K562 (cell line): Measurements from ENCODE around the gene RNF123. TPM values are rescaled to one million over a fixed set of nuclear protein-coding genes. Genes with fewer than 3 reads are reported as not detected.

Source experiments
- ATAC-seq: fragments of 200-7000 bp; cut with Tn5 transposase; 3 replicates; pipeline ENCODE4 v1.9.1; 2020; ENCODE audit warnings: moderate library complexity
- BruUV-seq: library from RNA; stranded (reverse); fragments of 400-500 nt; replicated peaks from 2 replicates; lab custom pipeline; 2021; lab: Mats Ljungman, UMichigan
- CTCF ChIA-PET: fragments of 300-600 bp; formaldehyde crosslinking; extraction: SDS; loops from one replicate; lab custom pipeline; 2021; ENCODE audit warnings: low intra/inter-chr PET ratio; lab: Yijun Ruan, JAX
- POLR2A ChIA-PET: fragments of 300-600, 350-650 bp; sonication (Branson Sonifier 250); formaldehyde crosslinking; extraction: SDS; loops from one replicate; lab custom pipeline; 2021; ENCODE audit warnings: antibody characterized with exemption, inconsistent platforms; lab: Yijun Ruan, JAX
- DNase-seq, 4 experiments: peaks; one replicate each; pipeline versions ENCODE4 v3.0.0 to v3.0.0-alpha.2; 2011 to 2018; ENCODE audit warnings: low spot score in 3 of 4, mixed read lengths in 3 of 4; ENCODE audit errors: extremely low read depth in 1 of 4
- FAIRE-seq: peaks from 2 replicates; lab custom pipeline; 2011; peaks lifted over from hg19 to GRCh38; lab: Jason Lieb, UNC
- H2AFZ ChIP-seq: 2 replicates; pipeline ENCODE4 v1.6.0; 2011; ENCODE audit warnings: low read depth, low read length, control low read depth, inconsistent platforms
- H3K27ac ChIP-seq: fragments of 200-600 bp; 3 replicates; pipeline ENCODE4 v1.8.0; 2011; ENCODE audit warnings: low read depth, mild to moderate bottlenecking, control low read depth, inconsistent platforms, low read length, moderate library complexity, mixed read lengths; ENCODE audit errors: extremely low read depth
- H3K27me3 ChIP-seq, 2 experiments: fragments of 300-600 bp in 1 of 2; 2 replicates in 1 of 2; 3 replicates in 1 of 2; pipeline versions ENCODE4 v1.6.0 to v1.8.0; 2011; ENCODE audit warnings: inconsistent platforms in 2 of 2, low read length in 2 of 2, mild to moderate bottlenecking in 1 of 2, mixed read lengths in 1 of 2, moderate library complexity in 1 of 2; ENCODE audit not compliant: control insufficient read depth in 2 of 2, insufficient read depth in 2 of 2
- H3K36me3 ChIP-seq: fragments of 300-600 bp; 3 replicates; pipeline ENCODE4 v1.8.0; 2011; ENCODE audit warnings: mild to moderate bottlenecking, low read length, inconsistent platforms; ENCODE audit not compliant: control insufficient read depth, insufficient read depth
- H3K4me1 ChIP-seq, 2 experiments: fragments of 200-600 bp in 1 of 2; replicated peaks in 1 of 2; 2 replicates in 1 of 2; 3 replicates in 1 of 2; pipeline versions ENCODE4 v1.5.1 to v1.8.0; 2011; ENCODE audit warnings: inconsistent platforms in 2 of 2, low read length in 2 of 2, mild to moderate bottlenecking in 1 of 2, mixed read lengths in 1 of 2, moderate library complexity in 1 of 2; ENCODE audit not compliant: control insufficient read depth in 2 of 2, insufficient read depth in 2 of 2
- H3K4me2 ChIP-seq: 2 replicates; pipeline ENCODE4 v1.6.1; 2011; ENCODE audit warnings: low read length, control low read depth, inconsistent platforms, mixed read lengths; ENCODE audit not compliant: insufficient read depth
- H3K4me3 ChIP-seq: fragments of 200-600 bp; sonication (generic), shearing (Covaris generic); 2 replicates; pipeline ENCODE4 v1.5.1; 2016; ENCODE audit warnings: control low read depth, inconsistent platforms
- H3K79me2 ChIP-seq: fragments of 200-600 bp; 3 replicates; pipeline ENCODE4 v1.8.0; 2011; ENCODE audit warnings: low read length, inconsistent platforms; ENCODE audit not compliant: control insufficient read depth, insufficient read depth
- H3K9ac ChIP-seq, 2 experiments: 2 replicates each; pipeline versions ENCODE4 v1.6.0 to v1.6.1; 2011; ENCODE audit warnings: low read depth in 2 of 2, low read length in 2 of 2, control low read depth in 1 of 2, inconsistent platforms in 1 of 2, mild to moderate bottlenecking in 1 of 2, mixed read lengths in 1 of 2; ENCODE audit not compliant: insufficient read depth in 1 of 2
- H3K9me1 ChIP-seq: one replicate; pipeline ENCODE4 v1.6.0; 2011; ENCODE audit warnings: inconsistent platforms, mild to moderate bottlenecking, low read length, moderate library complexity; ENCODE audit not compliant: control insufficient read depth, insufficient read depth
- H3K9me3 ChIP-seq: replicated peaks from 2 replicates; pipeline ENCODE4 v1.5.1; 2011; ENCODE audit warnings: low read depth, low read length, inconsistent platforms; ENCODE audit not compliant: control insufficient read depth, insufficient read depth
- H4K20me1 ChIP-seq: replicated peaks from 2 replicates; pipeline ENCODE4 v1.6.1; 2011; ENCODE audit warnings: low read length, inconsistent platforms, mixed read lengths; ENCODE audit not compliant: control insufficient read depth, insufficient read depth
- CTCF ChIP-seq, 3 experiments: IDR thresholded peaks in 2 of 3; conservative IDR thresholded peaks in 1 of 3; 2 replicates each; pipeline ENCODE4 v1.5.1; 2011 to 2012; ENCODE audit warnings: low read length in 3 of 3, mild to moderate bottlenecking in 3 of 3, control low read depth in 2 of 3, improper control_type of control experiment in 1 of 3, inconsistent platforms in 1 of 3, low read depth in 1 of 3, mixed read lengths in 1 of 3, moderate library complexity in 1 of 3; ENCODE audit not compliant: insufficient read depth in 2 of 3
- FOXA3 ChIP-seq, 2 experiments: fragments of 450-650 bp in 1 of 2; sonication (generic) in 1 of 2; formaldehyde crosslinking; IDR thresholded peaks in 1 of 2; conservative IDR thresholded peaks in 1 of 2; 2 replicates each; pipeline versions ENCODE4 v1.4.0 to v1.8.0; 2020 to 2022; ENCODE audit warnings: mild to moderate bottlenecking in 2 of 2, missing genetic modification reagents in 1 of 2
- GATA2 ChIP-seq: sonication (generic); formaldehyde crosslinking; IDR thresholded peaks from 2 replicates; pipeline ENCODE4 v1.4.0; 2020; ENCODE audit warnings: mild to moderate bottlenecking, missing genetic modification reagents
- HMGN3 ChIP-seq: IDR thresholded peaks from 2 replicates; pipeline ENCODE4 v1.6.1; 2011; ENCODE audit warnings: borderline replicate concordance, low read depth, mild to moderate bottlenecking, mixed read lengths, low read length; ENCODE audit not compliant: insufficient read length; ENCODE audit errors: extremely low read depth
- MECOM ChIP-seq: fragments of 250-450 bp; sonication (Bioruptor Pico); IDR thresholded peaks from 2 replicates; pipeline ENCODE4 v1.8.0; 2022; ENCODE audit warnings: inconsistent platforms
- POLR2G ChIP-seq: fragments of 200-400 bp; formaldehyde crosslinking; IDR thresholded peaks from 2 replicates; pipeline ENCODE4 v1.6.1; 2017; ENCODE audit warnings: low read depth, mild to moderate bottlenecking, antibody characterized with exemption, low read length, moderate library complexity
- ZKSCAN3 ChIP-seq: fragments of 250-450 bp; sonication (Bioruptor Pico); IDR thresholded peaks from 2 replicates; pipeline ENCODE4 v1.4.0; 2020
- WGBS: fragments of 100-300 bp; shearing (Covaris generic); methylation state at CpG from one replicate; pipeline ENCODE4 v1.1.6; 2016; ENCODE audit warnings: low coverage, mixed read lengths; ENCODE audit not compliant: insufficient coverage; ENCODE audit errors: missing lambda C conversion rate; 5-methylcytosine and 5-hydroxymethylcytosine counted together
- in situ Hi-C: fragments of 300-500 bp; cut with MboI; formaldehyde crosslinking; loops from 4 replicates; pipeline ENCODE4 v1.15.0; 2018; ENCODE audit warnings: inconsistent platforms, mixed read lengths
- intact Hi-C: fragments of 100-400 bp; cut with micrococcal nuclease; formaldehyde crosslinking; loops from 2 replicates; pipeline ENCODE4 v1.14.2; 2022
- polyA plus RNA-seq, 8 experiments: library from polyadenylated mRNA; depleted of rRNA in 4 of 8; stranded (reverse) in 5 of 8; unstranded in 3 of 8; fragments of >200 nt; fragmentation: Nextera tagmentation in 2 of 8; fragmentation: Illumina TruSeq in 1 of 8; extraction: Ambion mirVana in 2 of 8; extraction: Trizol in 1 of 8; gene quantifications; 2 replicates each; pipeline versions ENCODE4 v1.2.1 to v1.2.3, GENCODE V29; 2011 to 2014; ENCODE audit warnings: inconsistent platforms in 1 of 8, missing spikeins in 1 of 8
- total RNA-seq, 7 experiments: library from RNA; depleted of rRNA in 6 of 7; stranded (reverse); fragments of >200 nt in 6 of 7; fragmentation: Illumina TruSeq in 2 of 7; extraction: Trizol in 2 of 7; gene quantifications; 2 replicates each; pipeline versions ENCODE4 v1.2.1 to v1.2.3, GENCODE V29; 2011 to 2021; ENCODE audit warnings: low replicate concordance in 1 of 7

The RNF123 gene
- total and polyA plus RNA-seq, 9 of the 15 experiments (the other 6 are each of a cell fraction or from before 2014, with no cell fraction given), result 8.7 to 53.1 (median 17.5) TPM

DNA sequence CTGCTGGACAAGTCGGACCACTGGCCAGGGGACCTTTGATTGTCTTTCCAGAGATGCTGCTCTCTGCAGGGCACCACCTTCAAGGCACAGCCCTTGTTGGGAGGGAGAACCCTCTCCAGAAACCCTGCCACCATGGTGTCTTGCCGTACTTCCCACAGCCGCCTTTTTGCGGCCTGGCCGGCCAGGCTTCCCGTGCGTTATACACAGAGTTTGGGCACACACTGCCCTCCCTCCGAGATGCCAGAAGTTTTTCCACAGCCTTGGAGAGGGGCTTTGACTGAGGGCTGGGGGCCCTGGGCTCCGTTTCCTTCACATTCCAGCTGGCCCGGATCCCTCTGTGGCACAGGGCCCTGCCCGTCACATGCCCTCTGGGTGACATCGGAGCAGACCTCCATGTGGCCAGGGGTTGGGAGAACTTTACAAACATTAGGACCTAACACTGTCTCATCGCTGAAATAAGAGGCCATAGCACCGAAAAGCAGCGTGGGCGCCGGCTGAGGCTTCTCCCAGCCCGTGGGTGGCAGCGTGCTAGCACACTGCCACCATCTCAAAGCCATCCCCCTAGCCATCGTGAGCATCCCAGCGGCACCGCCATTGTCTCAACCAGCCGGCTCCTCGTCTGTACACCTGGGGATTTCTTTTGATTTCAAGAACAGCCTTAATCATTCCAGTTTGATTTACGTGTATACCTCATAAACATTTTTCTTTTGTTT lies 21.5 kb upstream of the RNF123 start:
- Histone ChIP-seq H3K4me1 (peaks cover 7% of the 10 kb centered on the region in 2 experiments; a peak in 3 of 5 replicates), H3K9me1 (no peaks in the 10 kb centered on the region), H3K4me2 (no peak overlapping the region), H3K27ac (no peak overlapping the region), H3K9ac (no peak overlapping the region), H3K9me3 (no peaks in the 10 kb centered on the region), H3K4me3 (no peak overlapping the region), H3K79me2 (no peaks in the 10 kb centered on the region), H3K27me3 (no peaks in the 10 kb centered on the region), H3K36me3 (no peaks in the 10 kb centered on the region), H2AFZ (no peak overlapping the region), H4K20me1 (no peaks in the 10 kb centered on the region; the same call in 1 of the 2 replicates)
- in situ Hi-C loops (loop anchor here (10.0 kb wide), 1 partner anchor 103 kb away; no protein-coding TSS in a partner anchor), intact Hi-C loops (no loop called here)
- POLR2A ChIA-PET, result interaction anchor here (1.3 kb wide), 1 partner anchor 31 kb away, joined by 3 read pairs; no protein-coding TSS in a partner anchor
- 36% methylated on average over 15 of the region's 25 CpGs for WGBS
- BruUV-seq, result no TSS peak
- no peak for DNase-seq
- TF ChIP-seq POLR2G, result peak; percentile 56; the same call in 1 of the 2 replicates
- no peak for TF ChIP-seq MECOM (CRISPR knock-in tag)
- TF ChIP-seq FOXA3 (CRISPR knock-in tag; conservative IDR thresholded peaks at IDR 0.05 in 1 of 2, IDR thresholded peaks at IDR 0.05 in 1 of 2), result no peak
- CTCF ChIA-PET, result no interaction called here
- no peak for ATAC-seq
- FAIRE-seq, result no peak

DNA sequence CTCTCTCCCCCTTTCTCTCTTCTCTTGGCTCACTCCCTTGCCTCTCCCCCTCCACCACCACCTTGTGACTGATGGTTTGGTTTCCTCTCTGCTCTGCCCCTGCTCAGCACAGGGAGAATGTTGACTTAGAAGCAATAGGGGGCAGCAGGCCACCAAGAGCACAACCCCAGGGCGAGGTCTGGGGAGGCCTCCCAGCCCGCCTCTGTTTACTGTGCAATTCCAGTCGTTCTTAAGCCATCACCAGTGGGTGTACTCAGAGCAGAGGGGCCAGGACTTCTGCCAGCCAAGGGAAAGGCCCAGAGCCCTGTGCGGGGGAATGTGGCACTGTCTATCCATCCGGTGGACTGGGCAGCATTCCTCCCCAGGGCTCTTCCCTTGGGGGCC lies 21.0 kb upstream of the RNF123 start:
- no peak for TF ChIP-seq GATA2 (CRISPR knock-in tag)
- TF ChIP-seq ZKSCAN3, result no peak
- peak; percentile 10 to 28 (median 15); a peak in 2 of 6 replicates for TF ChIP-seq CTCF (IDR thresholded peaks at IDR 0.05 in 2 of 3, conservative IDR thresholded peaks at IDR 0.05 in 1 of 3; ENCODE audit: insufficient read depth in 2 of 3, low read depth in 1 of 3, low read length in 3 of 3)
- TF ChIP-seq HMGN3, result no peak
- ChIA-PET POLR2A (interaction anchor here (1.0 kb wide), 1 partner anchor 8 kb away, joined by 3 read pairs; no protein-coding TSS in a partner anchor), CTCF (no interaction called here)
- intact Hi-C loops (no loop called here), in situ Hi-C loops (loop anchor here (10.0 kb wide), 1 partner anchor 104 kb away; no protein-coding TSS in a partner anchor)
- Histone ChIP-seq H3K27ac (no peak overlapping the region), H3K4me3 (no peak overlapping the region), H3K9ac (peak overlapping the region in 1 of 2 experiments; percentile 76; a peak in 1 of 4 replicates), H3K36me3 (no peaks in the 10 kb centered on the region), H3K79me2 (peaks cover 5% of the 10 kb centered on the region), H2AFZ (no peak overlapping the region), H3K9me1 (no peaks in the 10 kb centered on the region), H3K9me3 (no peaks in the 10 kb centered on the region), H3K27me3 (no peaks in the 10 kb centered on the region), H3K4me1 (peaks cover 11 to 12% of the 10 kb centered on the region in 2 experiments; a peak in 4 of 5 replicates), H3K4me2 (no peak overlapping the region), H4K20me1 (no peaks in the 10 kb centered on the region; the same call in 1 of the 2 replicates)
- FAIRE-seq (peak; percentile 44), DNase-seq (peak in 2 of 4 experiments; percentile 31 to 32), ATAC-seq (peak; percentile 46)
- WGBS, result 22% methylated on average over 4 of the region's 5 CpGs
- no TSS peak for BruUV-seq
